NCI-H345 treated with DMSO at 0.1 percent for 48 hours (cell line): ENCODE measurements around the gene MAEA.

ENCODE experiments used
- DNase-seq: peaks from one replicate; lab custom pipeline; 2025; ENCODE audit not compliant: unreplicated experiment; lab: John Stamatoyannopoulos, UW

MAEA gene

GRCh38 chr4:1376841-1377605 lies 87.3 kb downstream of the MAEA start:
- DNase-seq = no peak

GRCh38 chr4:1377606-1378261 lies 88.0 kb downstream of the MAEA start:
- DNase-seq = no peak

- DNase-seq = no peak
Measured at GRCh38 chr4:1378559-1379231, 89.0 kb downstream of the MAEA start.

GRCh38 chr4:1379351-1379781 lies 89.7 kb downstream of the MAEA start:
- no peak for DNase-seq

GRCh38 chr4:1379801-1380331 lies 90.2 kb downstream of the MAEA start:
- no peak for DNase-seq

- DNase-seq = no peak
Measured at GRCh38 chr4:1380368-1381151, 90.9 kb downstream of the MAEA start.

GRCh38 chr4:1381181-1381621 lies 91.5 kb downstream of the MAEA start:
- no peak for DNase-seq

GRCh38 chr4:1381944-1382541 lies 92.4 kb downstream of the MAEA start:
- DNase-seq = no peak

GRCh38 chr4:1382776-1383727 lies 93.4 kb downstream of the MAEA start:
- no peak for DNase-seq

GRCh38 chr4:1383728-1384591 lies 94.3 kb downstream of the MAEA start:
- DNase-seq = no peak

GRCh38 chr4:1384675-1385372 lies 95.1 kb downstream of the MAEA start:
- no peak for DNase-seq

- no peak for DNase-seq
Measured at GRCh38 chr4:1385373-1386340, 96.0 kb downstream of the MAEA start.
